ENCODE results near the gene CCS.

Gene CCS

GRCh38 chr11:66547662-66548009 is 45.3 kb upstream of the CCS start:
- no peak for TF ChIP-seq CTCF (IDR thresholded peaks at IDR 0.05; ENCODE audit: low read depth, low read length, missing control alignments)
- in situ Hi-C loops (cut with HindIII; ENCODE audit: low sequenced_read_pairs), result no loop called here
- DNase-seq (ENCODE audit: low read depth), result no peak
- no peak overlapping the region for H3K4me3 ChIP-seq (ENCODE audit: low read depth, low read length)

GRCh38 chr11:66548041-66548440 is 44.9 kb upstream of the CCS start:
- no peak overlapping the region for H3K4me3 ChIP-seq (ENCODE audit: low read depth, low read length)
- DNase-seq (ENCODE audit: low read depth), result no peak
- in situ Hi-C loops (cut with HindIII; ENCODE audit: low sequenced_read_pairs), result no loop called here
- TF ChIP-seq CTCF (IDR thresholded peaks at IDR 0.05; ENCODE audit: low read depth, low read length, missing control alignments), result no peak

- no peak for TF ChIP-seq CTCF (IDR thresholded peaks at IDR 0.05; ENCODE audit: low read depth, low read length, missing control alignments)
- no peak for DNase-seq (ENCODE audit: low read depth)
- no peak overlapping the region for H3K4me3 ChIP-seq (ENCODE audit: low read depth, low read length)
- in situ Hi-C loops (cut with HindIII; ENCODE audit: low sequenced_read_pairs), result no loop called here
Observed at GRCh38 chr11:66548774-66549630, 44.0 kb upstream of the CCS start.

GRCh38 chr11:66549696-66550095 is 43.3 kb upstream of the CCS start:
- DNase-seq (ENCODE audit: low read depth), result no peak
- no peak for TF ChIP-seq CTCF (IDR thresholded peaks at IDR 0.05; ENCODE audit: low read depth, low read length, missing control alignments)
- H3K4me3 ChIP-seq (ENCODE audit: low read depth, low read length), result no peak overlapping the region
- in situ Hi-C loops (cut with HindIII; ENCODE audit: low sequenced_read_pairs), result no loop called here

- no peak overlapping the region for H3K4me3 ChIP-seq (ENCODE audit: low read depth, low read length)
- in situ Hi-C loops (cut with HindIII; ENCODE audit: low sequenced_read_pairs), result no loop called here
- TF ChIP-seq CTCF (IDR thresholded peaks at IDR 0.05; ENCODE audit: low read depth, low read length, missing control alignments), result no peak
- no peak for DNase-seq (ENCODE audit: low read depth)
Observed at GRCh38 chr11:66550887-66551286, 42.1 kb upstream of the CCS start.

- TF ChIP-seq CTCF (IDR thresholded peaks at IDR 0.05; ENCODE audit: low read depth, low read length, missing control alignments), result no peak
- in situ Hi-C loops (cut with HindIII; ENCODE audit: low sequenced_read_pairs), result no loop called here
- no peak overlapping the region for H3K4me3 ChIP-seq (ENCODE audit: low read depth, low read length)
- DNase-seq (ENCODE audit: low read depth), result no peak
Observed at GRCh38 chr11:66554602-66555001, 38.4 kb upstream of the CCS start.
